K562 (cell line): ENCODE measurements around the gene ZC3H18. TPM values are rescaled to one million over a fixed set of nuclear protein-coding genes. Genes with fewer than 3 reads are reported as not detected.

Experiments
- CBX1 ChIP-seq: sonication (generic); IDR thresholded peaks from 2 replicates; pipeline ENCODE4 v1.6.1; 2016; ENCODE audit warnings: antibody characterized with exemption, low read depth, mild to moderate bottlenecking
- DMBX1 ChIP-seq: fragments of 250-450 bp; sonication (Bioruptor Pico); IDR thresholded peaks from 2 replicates; pipeline ENCODE4 v1.8.0; 2022; ENCODE audit warnings: inconsistent platforms, mild to moderate bottlenecking, moderate library complexity, borderline replicate concordance
- ERF ChIP-seq: fragments of 450-650 bp; formaldehyde crosslinking; IDR thresholded peaks from 2 replicates; pipeline ENCODE4 v1.4.0; 2020; ENCODE audit warnings: mild to moderate bottlenecking, mixed read lengths
- ETV5 ChIP-seq: sonication (generic); formaldehyde crosslinking; IDR thresholded peaks from 2 replicates; pipeline ENCODE4 v1.4.0; 2020; ENCODE audit warnings: low read depth, mild to moderate bottlenecking, missing genetic modification reagents
- FOXK1 ChIP-seq: sonication (generic); formaldehyde crosslinking; IDR thresholded peaks from 2 replicates; pipeline ENCODE4 v1.8.0; 2022; ENCODE audit warnings: missing genetic modification reagents, mild to moderate bottlenecking, borderline replicate concordance
- HNRNPH1 ChIP-seq: fragments of 200-400 bp; formaldehyde crosslinking; optimal IDR thresholded peaks from 2 replicates; pipeline ENCODE3; 2017; ENCODE audit warnings: low read depth, mild to moderate bottlenecking, low read length, moderate library complexity
- JUND ChIP-seq, 2 experiments: IDR thresholded peaks; 2 replicates in 1 of 2; 3 replicates in 1 of 2; pipeline ENCODE4 v1.6.1; 2011; ENCODE audit warnings: borderline replicate concordance in 2 of 2, low read depth in 2 of 2, low read length in 2 of 2, improper control_type of control experiment in 1 of 2, missing biosample characterization in 1 of 2, missing genetic modification characterization in 1 of 2, missing genetic modification reagents in 1 of 2
- MAFG ChIP-seq: fragments of 450-650 bp; conservative IDR thresholded peaks from 2 replicates; pipeline ENCODE4 v1.6.1; 2016; ENCODE audit warnings: missing genetic modification characterization, missing compliant biosample characterization
- MXI1 ChIP-seq: IDR thresholded peaks from 2 replicates; pipeline ENCODE4 v1.6.1; 2011; ENCODE audit warnings: low read depth, mild to moderate bottlenecking, improper control_type of control experiment, low read length
- NUFIP1 ChIP-seq: fragments of 450-650 bp; IDR thresholded peaks from 2 replicates; pipeline ENCODE4 v1.6.1; 2018; ENCODE audit not compliant: partially characterized antibody
- POLR2A ChIP-seq: fragments of 450-650 bp; conservative IDR thresholded peaks from 2 replicates; pipeline ENCODE4 v1.6.1; 2016
- SAFB2 ChIP-seq: fragments of 200-400 bp; formaldehyde crosslinking; IDR thresholded peaks from 2 replicates; pipeline ENCODE4 v1.6.1; 2018; ENCODE audit warnings: borderline replicate concordance, low read length, low read depth, moderate library complexity; ENCODE audit not compliant: severe bottlenecking
- SIN3A ChIP-seq, 2 experiments: fragments of 150-350 bp in 1 of 2; IDR thresholded peaks; 2 replicates each; pipeline ENCODE4 v1.6.1; 2011 to 2016; ENCODE audit warnings: borderline replicate concordance in 2 of 2, low read depth in 2 of 2, low read length in 2 of 2, mild to moderate bottlenecking in 2 of 2, moderate library complexity in 2 of 2; ENCODE audit not compliant: control insufficient read depth in 1 of 2
- SMARCB1 ChIP-seq: IDR thresholded peaks from 2 replicates; pipeline ENCODE4 v1.6.1; 2011; ENCODE audit warnings: improper control_type of control experiment, low read depth; ENCODE audit not compliant: insufficient read length
- TEAD2 ChIP-seq: fragments of 450-650 bp; IDR thresholded peaks from 2 replicates; pipeline ENCODE4 v1.6.1; 2016; ENCODE audit warnings: missing genetic modification characterization, control low read depth, missing compliant biosample characterization
- ZEB2 ChIP-seq: fragments of 450-650 bp; IDR thresholded peaks from 2 replicates; pipeline ENCODE4 v1.6.1; 2016
- ZNF318 ChIP-seq, 2 experiments: fragments of 450-650 bp; IDR thresholded peaks; 2 replicates each; pipeline ENCODE4 v1.6.1; 2016; ENCODE audit warnings: mild to moderate bottlenecking in 2 of 2, borderline replicate concordance in 1 of 2, low read depth in 1 of 2, moderate library complexity in 1 of 2
- ZNF561 ChIP-seq: fragments of 450-650 bp; formaldehyde crosslinking; conservative IDR thresholded peaks from 2 replicates; pipeline ENCODE4 v1.4.0; 2020; ENCODE audit warnings: mild to moderate bottlenecking, moderate library complexity
- ZNF589 ChIP-seq: fragments of 200-800 bp; sonication (Bioruptor generic); IDR thresholded peaks from 2 replicates; pipeline ENCODE4 v1.6.1; 2016; ENCODE audit warnings: low read depth, missing genetic modification characterization, missing compliant biosample characterization
- polyA plus RNA-seq, 8 experiments: library from polyadenylated mRNA; depleted of rRNA in 4 of 8; stranded (reverse) in 5 of 8; unstranded in 3 of 8; fragments of >200 nt; fragmentation: Nextera tagmentation in 2 of 8; fragmentation: Illumina TruSeq in 1 of 8; extraction: Ambion mirVana in 2 of 8; extraction: Trizol in 1 of 8; gene quantifications; 2 replicates each; pipeline versions ENCODE4 v1.2.1 to v1.2.3, GENCODE V29; 2011 to 2014; ENCODE audit warnings: inconsistent platforms in 1 of 8, missing spikeins in 1 of 8
- total RNA-seq, 7 experiments: library from RNA; depleted of rRNA in 6 of 7; stranded (reverse); fragments of >200 nt in 6 of 7; fragmentation: Illumina TruSeq in 2 of 7; extraction: Trizol in 2 of 7; gene quantifications; 2 replicates each; pipeline versions ENCODE4 v1.2.1 to v1.2.3, GENCODE V29; 2011 to 2021; ENCODE audit warnings: low replicate concordance in 1 of 7

Gene ZC3H18
- total and polyA plus RNA-seq, 9 of the 15 experiments (the other 6 are each of a cell fraction or from before 2014, with no cell fraction given) = 1.7 to 88.7 (median 26.9) TPM

GRCh38 chr16:88651276-88651988 lies 81.2 kb downstream of the ZC3H18 start (continued):
- TF ChIP-seq SIN3A (IDR thresholded peaks at IDR 0.05; ENCODE audit: borderline replicate concordance in 2 of 2, control insufficient read depth in 1 of 2, low read depth in 2 of 2, low read length in 2 of 2) (no peak), SAFB2 (no peak), MAFG (tag) (no peak), CBX1 (no peak), FOXK1 (CRISPR knock-in tag) (0 out of 2 replicates have a peak, but pooled peaks have one; percentile 67), ZNF589 (CRISPR knock-in tag) (no peak), ZNF561 (CRISPR knock-in tag) (no peak), SMARCB1 (no peak), DMBX1 (CRISPR knock-in tag) (no peak), TEAD2 (tag) (no peak), POLR2A (peak; percentile 12), NUFIP1 (no peak), ZEB2 (no peak), MXI1 (no peak), HNRNPH1 (no peak), JUND (IDR thresholded peaks at IDR 0.05; ENCODE audit: borderline replicate concordance, low read depth, low read length) (no peak), JUND (tag; IDR thresholded peaks at IDR 0.05; ENCODE audit: borderline replicate concordance, low read depth, low read length) (peak; percentile 38; the same call in 1 of the 3 replicates), ERF (CRISPR knock-in tag) (peak; percentile 58; the same call in 1 of the 2 replicates), ETV5 (CRISPR knock-in tag) (peak; percentile 81), ZNF318 (IDR thresholded peaks at IDR 0.05; ENCODE audit: borderline replicate concordance in 1 of 2, low read depth in 1 of 2) (no peak)
